Measurements from ENCODE around the gene ITGAL.

The ITGAL gene

DNA sequence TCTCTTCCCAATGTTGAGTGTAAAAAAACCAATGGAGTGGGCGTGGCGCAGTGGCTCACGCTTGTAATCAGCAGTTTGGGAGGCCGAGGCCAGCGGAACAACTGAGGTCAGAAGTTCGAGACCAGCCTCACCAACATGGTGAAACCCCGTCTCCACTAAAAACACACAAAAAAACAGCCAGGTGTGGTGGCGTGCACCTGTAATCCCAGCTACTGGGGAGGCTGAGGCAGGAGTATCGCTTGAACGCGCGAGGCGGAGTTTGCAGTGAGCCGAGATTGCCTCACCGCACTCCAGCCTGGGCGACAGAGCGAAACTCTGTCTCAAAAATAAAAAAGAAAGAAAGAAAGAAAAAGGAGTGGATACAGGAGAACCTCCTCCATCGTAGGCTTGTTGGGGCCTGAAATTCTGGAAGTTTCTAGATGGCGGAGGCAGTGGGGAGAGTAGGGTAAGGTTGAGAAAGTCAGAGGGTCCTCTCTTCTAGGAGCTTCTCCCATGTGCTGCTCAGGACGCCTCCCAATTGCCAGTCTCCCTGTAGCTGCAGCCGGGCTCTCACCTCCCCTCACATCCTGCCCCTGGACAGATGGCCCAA lies 86.3 kb downstream of the ITGAL start:
- Histone ChIP-seq H3F3A (ENCODE audit: insufficient read depth, low read length) (0 out of 2 replicates have a peak, but pooled peaks cover 3% of the 10 kb centered on the region), H4K20me1 (ENCODE audit: insufficient read depth, low read length) (no peaks in the 10 kb centered on the region), H3K4me3 (ENCODE audit: low read depth, low read length, poor library complexity, severe bottlenecking) (peak overlapping the region; percentile 82), H3K27ac (ENCODE audit: low read depth, low read length, poor library complexity, severe bottlenecking) (peak overlapping the region; percentile 39), H3K9me3 (ENCODE audit: low read length) (no peaks in the 10 kb centered on the region), H3K9me2 (ENCODE audit: low read depth, low read length) (no peaks in the 10 kb centered on the region), H3K36me3 (ENCODE audit: insufficient read depth, low read length) (peaks cover 26% of the 10 kb centered on the region), H3K4me2 (ENCODE audit: low read length) (peak overlapping the region; percentile 61), H3K27me3 (ENCODE audit: insufficient read depth, low read length) (no peaks in the 10 kb centered on the region), H2AFZ (ENCODE audit: low read length) (no peak overlapping the region), H3K79me2 (ENCODE audit: insufficient read depth, low read length) (0 out of 2 replicates have a peak, but pooled peaks cover 4% of the 10 kb centered on the region), H3K9ac (ENCODE audit: low read length) (peak overlapping the region; percentile 19; the same call in 1 of the 2 replicates), H3K4me1 (ENCODE audit: insufficient read depth, low read length, severe bottlenecking) (peaks cover 21% of the 10 kb centered on the region)
- TF ChIP-seq CTCF (IDR thresholded peaks at IDR 0.05; ENCODE audit: low read length) (no peak), EZH2 (IDR thresholded peaks at IDR 0.05; ENCODE audit: borderline replicate concordance, low read length) (no peak)

- H2AFZ ChIP-seq (ENCODE audit: low read length): no peak overlapping the region
- H3K4me2 ChIP-seq (ENCODE audit: low read length): no peak overlapping the region
- H3K9ac ChIP-seq (ENCODE audit: low read length): no peak overlapping the region
- H3K4me3 ChIP-seq (ENCODE audit: low read depth, low read length, poor library complexity, severe bottlenecking): no peak overlapping the region
- H3K27me3 ChIP-seq (ENCODE audit: insufficient read depth, low read length): no peaks in the 10 kb centered on the region
- H3K27ac ChIP-seq (ENCODE audit: low read depth, low read length, poor library complexity, severe bottlenecking): no peak overlapping the region
- no peaks in the 10 kb centered on the region for H3K9me2 ChIP-seq (ENCODE audit: low read depth, low read length)
- no peak for TF ChIP-seq CTCF (IDR thresholded peaks at IDR 0.05; ENCODE audit: low read length)
- peaks cover 21% of the 10 kb centered on the region for H3K4me1 ChIP-seq (ENCODE audit: insufficient read depth, low read length, severe bottlenecking)
- H3K9me3 ChIP-seq (ENCODE audit: low read length): no peaks in the 10 kb centered on the region
- peaks cover 18% of the 10 kb centered on the region; the same call in 1 of the 2 replicates for H3K36me3 ChIP-seq (ENCODE audit: insufficient read depth, low read length)
- H3F3A ChIP-seq (ENCODE audit: insufficient read depth, low read length): 0 out of 2 replicates have a peak, but pooled peaks cover 3% of the 10 kb centered on the region
- H3K79me2 ChIP-seq (ENCODE audit: insufficient read depth, low read length): 0 out of 2 replicates have a peak, but pooled peaks cover 4% of the 10 kb centered on the region
- no peaks in the 10 kb centered on the region for H4K20me1 ChIP-seq (ENCODE audit: insufficient read depth, low read length)
Observed at GRCh38 chr16:30559690-30560089, 87.1 kb downstream of the ITGAL start.

DNA sequence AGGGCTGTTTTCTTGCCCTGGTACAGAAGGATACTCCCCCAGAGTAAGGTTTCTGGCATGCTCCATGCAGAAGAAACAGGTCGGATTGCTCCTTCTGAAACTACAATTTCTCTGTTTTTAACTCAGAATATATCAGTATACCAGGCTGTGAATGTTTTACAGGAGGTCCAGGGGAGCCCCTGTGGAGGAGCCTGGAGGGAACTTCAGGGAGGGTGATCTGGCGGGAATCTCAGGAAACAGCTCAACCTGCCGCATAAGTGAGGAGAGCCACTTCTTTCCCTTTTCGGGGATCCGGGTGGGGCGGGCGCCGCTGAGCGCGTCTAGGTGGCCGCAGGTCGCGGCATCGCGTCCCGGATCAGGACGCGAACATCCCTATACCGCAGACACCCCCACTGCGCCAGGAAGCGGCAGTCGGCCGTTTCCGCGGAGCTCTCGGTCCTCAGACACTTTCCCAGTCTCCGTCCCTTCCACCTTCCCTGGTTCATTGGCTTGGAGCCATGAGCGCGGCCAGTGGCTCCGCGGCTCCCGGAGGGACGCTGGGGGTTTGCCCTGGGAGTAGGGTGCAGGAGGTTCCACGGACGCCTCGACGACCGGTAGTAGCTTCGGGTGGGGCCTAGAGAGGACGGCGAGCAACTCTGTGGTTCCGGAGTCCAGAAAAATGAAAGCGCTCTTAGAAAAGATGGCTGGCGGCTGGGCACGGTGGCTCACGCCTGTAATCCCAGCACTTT lies 88.7 kb downstream of the ITGAL start:
- Histone ChIP-seq H2AFZ (ENCODE audit: low read length) (peak overlapping the region; percentile 18; the same call in 1 of the 2 replicates), H3K36me3 (ENCODE audit: insufficient read depth, low read length) (peaks cover 2% of the 10 kb centered on the region; the same call in 1 of the 2 replicates), H3K4me1 (ENCODE audit: insufficient read depth, low read length, severe bottlenecking) (peaks cover 29% of the 10 kb centered on the region), H3K9me2 (ENCODE audit: low read depth, low read length) (no peaks in the 10 kb centered on the region), H3K4me2 (ENCODE audit: low read length) (peak overlapping the region; percentile 63), H3K79me2 (ENCODE audit: insufficient read depth, low read length) (0 out of 2 replicates have a peak, but pooled peaks cover 4% of the 10 kb centered on the region), H4K20me1 (ENCODE audit: insufficient read depth, low read length) (no peaks in the 10 kb centered on the region), H3K27ac (ENCODE audit: low read depth, low read length, poor library complexity, severe bottlenecking) (peak overlapping the region; percentile 3), H3K4me3 (ENCODE audit: low read depth, low read length, poor library complexity, severe bottlenecking) (peak overlapping the region; percentile 57), H3F3A (ENCODE audit: insufficient read depth, low read length) (0 out of 2 replicates have a peak, but pooled peaks cover 3% of the 10 kb centered on the region), H3K9ac (ENCODE audit: low read length) (peak overlapping the region; percentile 60), H3K27me3 (ENCODE audit: insufficient read depth, low read length) (no peaks in the 10 kb centered on the region), H3K9me3 (ENCODE audit: low read length) (no peaks in the 10 kb centered on the region)
- TF ChIP-seq EZH2 (IDR thresholded peaks at IDR 0.05; ENCODE audit: borderline replicate concordance, low read length) (no peak), CTCF (IDR thresholded peaks at IDR 0.05; ENCODE audit: low read length) (no peak)
